ENCODE data around the gene PDE3A. TPM values are rescaled to one million over a fixed set of nuclear protein-coding genes. Genes with fewer than 3 reads are reported as not detected.

Gene PDE3A
- total RNA-seq, 2 experiments from 2014 or later = not detected

DNA sequence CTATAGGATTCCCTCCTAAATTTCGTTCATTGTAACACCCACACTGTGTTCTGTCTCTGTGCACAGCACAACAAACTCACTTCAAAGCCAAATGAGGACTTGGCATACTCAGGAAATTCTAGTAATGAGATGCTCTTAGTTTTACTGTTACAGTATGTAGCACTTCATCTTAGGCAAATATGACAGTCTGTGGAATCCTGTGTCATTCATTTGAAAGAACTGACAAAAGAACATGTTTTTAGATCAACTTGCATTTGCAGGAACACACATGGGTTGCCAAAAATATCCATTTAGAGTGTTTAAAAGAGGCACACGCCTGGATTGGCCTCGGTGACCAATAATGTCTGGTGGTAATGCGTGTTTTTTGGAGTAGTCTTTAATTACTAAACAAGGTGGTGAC is 56.5 kb downstream of the PDE3A start:
- ChIA-PET CTCF (interaction anchor here (1.3 kb wide), 1 partner anchor 21 kb away, joined by 3 read pairs; no protein-coding TSS in a partner anchor), POLR2A (no interaction called here)
- DNase-seq (no peak), ATAC-seq (no peak)
- no peak overlapping the region for H3K27ac Mint-ChIP-seq
- no peaks in the 10 kb centered on the region for H3K27me3 Mint-ChIP-seq
- no peaks in the 10 kb centered on the region for H3K36me3 Mint-ChIP-seq (ENCODE audit: low read depth)
- peaks cover 3% of the 10 kb centered on the region for H3K4me1 Mint-ChIP-seq (ENCODE audit: low read depth)
- H3K9me3 Mint-ChIP-seq = no peaks in the 10 kb centered on the region
- H3K4me3 Mint-ChIP-seq = no peak overlapping the region
- intact Hi-C loops (cut with micrococcal nuclease) = no loop called here
- TF ChIP-seq, protein P1, sequence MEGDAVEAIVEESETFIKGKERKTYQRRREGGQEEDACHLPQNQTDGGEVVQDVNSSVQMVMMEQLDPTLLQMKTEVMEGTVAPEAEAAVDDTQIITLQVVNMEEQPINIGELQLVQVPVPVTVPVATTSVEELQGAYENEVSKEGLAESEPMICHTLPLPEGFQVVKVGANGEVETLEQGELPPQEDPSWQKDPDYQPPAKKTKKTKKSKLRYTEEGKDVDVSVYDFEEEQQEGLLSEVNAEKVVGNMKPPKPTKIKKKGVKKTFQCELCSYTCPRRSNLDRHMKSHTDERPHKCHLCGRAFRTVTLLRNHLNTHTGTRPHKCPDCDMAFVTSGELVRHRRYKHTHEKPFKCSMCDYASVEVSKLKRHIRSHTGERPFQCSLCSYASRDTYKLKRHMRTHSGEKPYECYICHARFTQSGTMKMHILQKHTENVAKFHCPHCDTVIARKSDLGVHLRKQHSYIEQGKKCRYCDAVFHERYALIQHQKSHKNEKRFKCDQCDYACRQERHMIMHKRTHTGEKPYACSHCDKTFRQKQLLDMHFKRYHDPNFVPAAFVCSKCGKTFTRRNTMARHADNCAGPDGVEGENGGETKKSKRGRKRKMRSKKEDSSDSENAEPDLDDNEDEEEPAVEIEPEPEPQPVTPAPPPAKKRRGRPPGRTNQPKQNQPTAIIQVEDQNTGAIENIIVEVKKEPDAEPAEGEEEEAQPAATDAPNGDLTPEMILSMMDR (IDR thresholded peaks at IDR 0.05) = no peak

DNA sequence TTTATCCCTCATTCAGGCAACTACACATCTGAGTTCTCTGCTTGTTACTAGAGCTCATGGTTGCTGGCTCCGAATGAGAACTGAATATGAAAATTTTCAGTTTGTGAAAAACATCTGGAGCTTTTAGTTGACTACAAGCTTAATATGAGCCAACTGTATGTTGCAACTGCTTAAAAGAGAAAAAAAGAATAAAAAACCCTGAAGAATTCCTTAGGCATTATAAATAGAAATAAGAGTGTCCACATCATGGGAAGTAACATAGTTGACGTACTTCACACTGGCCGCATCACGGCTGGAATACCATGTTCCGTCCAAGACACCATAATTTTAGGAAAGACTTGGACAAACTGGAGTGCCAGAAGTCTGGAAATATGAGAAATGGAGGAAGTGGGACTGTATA is 57.9 kb downstream of the PDE3A start:
- no peak for ATAC-seq
- TF ChIP-seq, protein P1 (IDR thresholded peaks at IDR 0.05) = no peak
- H3K9me3 Mint-ChIP-seq = no peaks in the 10 kb centered on the region
- no peaks in the 10 kb centered on the region for H3K36me3 Mint-ChIP-seq (ENCODE audit: low read depth)
- ChIA-PET POLR2A (no interaction called here), CTCF (interaction anchor here (0.8 to 1.3 kb wide), 2 partner anchors 20 to 37 kb away, joined by 3 read pairs; no protein-coding TSS in a partner anchor)
- H3K27ac Mint-ChIP-seq = no peak overlapping the region
- H3K4me3 Mint-ChIP-seq = no peak overlapping the region
- intact Hi-C loops (cut with micrococcal nuclease) = no loop called here
- H3K27me3 Mint-ChIP-seq = no peaks in the 10 kb centered on the region
- peaks cover 3% of the 10 kb centered on the region for H3K4me1 Mint-ChIP-seq (ENCODE audit: low read depth)
- DNase-seq = no peak

DNA sequence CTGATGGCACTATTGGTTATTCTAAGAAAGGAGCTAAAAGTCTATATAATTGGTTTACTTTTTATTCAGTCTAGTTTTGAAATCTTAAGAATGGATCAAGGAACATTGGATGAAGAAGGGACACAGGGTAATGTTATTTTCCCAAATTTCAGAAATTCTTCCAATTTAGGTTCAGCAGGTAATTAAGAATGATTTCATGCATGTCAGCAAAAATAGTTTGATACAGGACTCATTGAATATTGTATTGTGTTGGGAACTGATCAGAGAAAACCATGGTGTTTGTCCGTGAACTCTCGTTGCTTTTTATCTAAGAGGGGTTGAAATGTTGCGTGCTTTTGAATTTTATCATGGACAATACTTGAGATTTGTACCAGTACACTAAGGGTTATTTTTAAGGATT is 58.6 kb downstream of the PDE3A start:
- CTCF ChIA-PET = interaction anchor here (0.8 kb wide), 1 partner anchor 36 kb away, joined by 3 read pairs; no protein-coding TSS in a partner anchor
- H3K9me3 Mint-ChIP-seq = no peaks in the 10 kb centered on the region
- TF ChIP-seq, protein P1 (IDR thresholded peaks at IDR 0.05) = no peak

DNA sequence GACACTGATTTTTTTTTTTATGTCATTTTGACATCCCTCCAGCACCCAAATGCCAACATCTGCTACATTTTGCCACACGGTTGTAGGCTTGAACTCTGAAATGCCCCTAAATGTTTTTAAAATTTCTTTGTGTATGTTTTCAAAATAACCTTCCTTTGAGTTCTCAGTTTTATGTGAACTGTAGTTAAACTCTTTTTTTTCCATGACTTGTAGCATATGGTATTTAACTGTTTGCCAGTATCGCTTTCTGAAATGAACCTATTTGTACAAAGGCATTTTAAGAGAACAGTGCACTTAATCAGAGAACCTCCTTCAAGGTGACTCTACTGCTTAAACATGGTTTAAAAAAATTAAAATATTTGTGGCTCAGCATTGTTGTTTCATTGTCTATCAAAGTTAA is 61.5 kb downstream of the PDE3A start:
- DNase-seq (no peak), ATAC-seq (no peak)
- CTCF ChIA-PET = no interaction called here
- H3K36me3 Mint-ChIP-seq (ENCODE audit: low read depth) = no peaks in the 10 kb centered on the region
- H3K27me3 Mint-ChIP-seq = no peaks in the 10 kb centered on the region
- TF ChIP-seq, protein P1 (IDR thresholded peaks at IDR 0.05) = no peak
- POLR2A ChIA-PET = no interaction called here
- no peaks in the 10 kb centered on the region for H3K9me3 Mint-ChIP-seq
- intact Hi-C loops (cut with micrococcal nuclease) = no loop called here
- H3K4me3 Mint-ChIP-seq = no peak overlapping the region
- no peaks in the 10 kb centered on the region for H3K4me1 Mint-ChIP-seq (ENCODE audit: low read depth)
- no peak overlapping the region for H3K27ac Mint-ChIP-seq

More for the DNA sequence above, 58.6 kb downstream of the PDE3A start:
- Mint-ChIP-seq H3K4me3 (no peak overlapping the region), H3K27me3 (no peaks in the 10 kb centered on the region), H3K4me1 (ENCODE audit: low read depth) (no peaks in the 10 kb centered on the region), H3K36me3 (ENCODE audit: low read depth) (no peaks in the 10 kb centered on the region), H3K27ac (no peak overlapping the region)
- POLR2A ChIA-PET = no interaction called here
- intact Hi-C loops (cut with micrococcal nuclease) = no loop called here
- ATAC-seq = no peak
- no peak for DNase-seq

DNA sequence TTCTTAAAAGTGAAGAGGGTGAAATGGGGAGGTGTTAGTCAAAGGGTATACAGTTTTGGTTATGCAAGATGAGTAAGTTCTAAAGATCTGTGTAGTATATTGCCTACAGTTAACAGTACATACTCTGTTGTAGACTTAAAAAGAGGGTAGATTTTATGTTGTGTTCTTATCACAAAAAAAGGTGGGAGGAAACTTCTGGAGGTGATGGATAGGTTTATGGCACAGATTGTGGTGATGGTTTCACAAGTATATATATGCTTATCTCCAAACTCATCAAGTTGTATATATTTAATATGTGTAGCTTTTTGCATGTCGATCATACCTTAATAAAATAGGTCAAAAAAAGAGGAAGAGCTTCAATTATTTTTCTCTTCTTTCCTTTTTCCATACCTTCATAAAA is 64.0 kb downstream of the PDE3A start:
- Mint-ChIP-seq H3K9me3 (no peaks in the 10 kb centered on the region), H3K4me3 (no peak overlapping the region), H3K4me1 (ENCODE audit: low read depth) (no peaks in the 10 kb centered on the region), H3K27ac (no peak overlapping the region), H3K36me3 (ENCODE audit: low read depth) (no peaks in the 10 kb centered on the region), H3K27me3 (no peaks in the 10 kb centered on the region)
- ATAC-seq (no peak), DNase-seq (no peak)
- ChIA-PET CTCF (no interaction called here), POLR2A (no interaction called here)
- TF ChIP-seq, protein P1 (IDR thresholded peaks at IDR 0.05) = no peak
- intact Hi-C loops (cut with micrococcal nuclease) = no loop called here
